Measurements from ENCODE around the gene MBNL2. TPM values are rescaled to one million over a fixed set of nuclear protein-coding genes. Genes with fewer than 3 reads are reported as not detected.

The MBNL2 gene
- total and polyA plus RNA-seq, 10 of the 15 experiments (the other 5 are each of a cell fraction or from before 2014, with no cell fraction given): 1.6 to 9.7 (median 6.7) TPM

DNA sequence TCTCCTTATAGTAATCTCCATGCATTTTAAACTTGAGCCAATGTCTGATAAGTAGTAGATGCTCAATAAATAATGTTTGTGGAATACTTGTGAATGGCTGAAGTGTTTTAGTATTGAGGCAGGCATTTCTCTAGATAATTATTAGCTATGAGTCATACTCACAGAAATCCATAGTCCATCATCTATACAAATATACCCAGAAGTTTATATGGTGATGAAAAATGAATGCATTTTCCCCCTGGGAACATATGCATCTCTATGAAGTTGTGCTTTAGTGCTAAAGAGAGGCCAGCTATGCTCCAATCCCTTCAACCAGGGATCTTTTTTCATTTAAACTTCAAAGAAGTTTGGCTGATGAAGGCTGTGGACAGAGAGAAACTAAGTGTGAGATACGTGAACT lies 17.2 kb downstream of the MBNL2 start:
- Histone ChIP-seq H3K4me2 (ENCODE audit: control insufficient read depth, insufficient read depth) (no peak overlapping the region), H4K20me1 (ENCODE audit: control insufficient read depth, insufficient read depth) (peaks cover 6% of the 10 kb centered on the region; the same call in 1 of the 2 replicates), H3K4me3 (no peak overlapping the region), H3K79me2 (ENCODE audit: control insufficient read depth, insufficient read depth, low read length) (no peaks in the 10 kb centered on the region), H3K27ac (ENCODE audit: control insufficient read depth, insufficient read depth) (no peak overlapping the region), H3K27me3 (replicated peaks in 1 of 2; ENCODE audit: control insufficient read depth in 2 of 2, insufficient read depth in 2 of 2, low read length in 1 of 2) (no peaks in the 10 kb centered on the region), H3K9me3 (replicated peaks; ENCODE audit: control insufficient read depth, insufficient read depth, low read length) (no peaks in the 10 kb centered on the region), H3K9ac (ENCODE audit: control insufficient read depth, insufficient read depth, low read length) (no peak overlapping the region), H3K36me3 (ENCODE audit: control insufficient read depth in 2 of 2, insufficient read depth in 2 of 2, low read length in 1 of 2) (no peaks in the 10 kb centered on the region; a peak in 1 of 4 replicates), H3K4me1 (ENCODE audit: control insufficient read depth, insufficient read depth, low read length) (no peaks in the 10 kb centered on the region; the same call in 1 of the 2 replicates), H2AFZ (ENCODE audit: control insufficient read depth, low read depth, low read length) (no peak overlapping the region)
- ATAC-seq (no peak), DNase-seq (ENCODE audit: low read depth, low spot score) (no peak), FAIRE-seq (no peak)
- WGBS (ENCODE audit: insufficient coverage, insufficient replicate concordance, low lambda C conversion rate, missing lambda C conversion rate): 83% methylated on average over 1 of the region's 1 CpG
- SMC1A ChIA-PET (ENCODE audit: uncharacterized antibody, unreplicated experiment): interaction anchor here (1.0 to 1.5 kb wide), 3 partner anchors 10 to 16 kb away, joined by 3 to 4 read pairs (median 3); no protein-coding TSS in a partner anchor
- POLR2A ChIA-PET: interaction anchor here (1.9 kb wide), 1 partner anchor 16 kb away, joined by 4 read pairs; no protein-coding TSS in a partner anchor
- in situ Hi-C loops (cut with MboI): no loop called here
- CTCF ChIA-PET: interaction anchor here (1.6 to 1.8 kb wide), 2 partner anchors 13 to 119 kb away, joined by 4 read pairs; no protein-coding TSS in a partner anchor
- intact Hi-C loops (cut with micrococcal nuclease; ENCODE audit: unreplicated experiment): no loop called here
- RAD21 ChIA-PET (ENCODE audit: unreplicated experiment): interaction anchor here (0.9 kb wide), 1 partner anchor 120 kb away, joined by 3 read pairs; no protein-coding TSS in a partner anchor
- BruUV-seq (replicated peaks): no TSS peak
- TF ChIP-seq ZSCAN29 (IDR thresholded peaks at IDR 0.05) (no peak), TCF12 (IDR thresholded peaks at IDR 0.05; ENCODE audit: low read depth, low read length) (no peak), GATAD2B (conservative IDR thresholded peaks at IDR 0.05; ENCODE audit: low read depth) (no peak), POLR2AphosphoS2 (IDR thresholded peaks at IDR 0.05; ENCODE audit: low read depth, low read length) (no peak), MYC (IDR thresholded peaks at IDR 0.05; ENCODE audit: insufficient read depth, insufficient read length, insufficient replicate concordance, low read length, severe bottlenecking) (no peak), HCFC1 (IDR thresholded peaks at IDR 0.05; ENCODE audit: low read length) (no peak)
- TF ChIP-seq, protein P1, sequence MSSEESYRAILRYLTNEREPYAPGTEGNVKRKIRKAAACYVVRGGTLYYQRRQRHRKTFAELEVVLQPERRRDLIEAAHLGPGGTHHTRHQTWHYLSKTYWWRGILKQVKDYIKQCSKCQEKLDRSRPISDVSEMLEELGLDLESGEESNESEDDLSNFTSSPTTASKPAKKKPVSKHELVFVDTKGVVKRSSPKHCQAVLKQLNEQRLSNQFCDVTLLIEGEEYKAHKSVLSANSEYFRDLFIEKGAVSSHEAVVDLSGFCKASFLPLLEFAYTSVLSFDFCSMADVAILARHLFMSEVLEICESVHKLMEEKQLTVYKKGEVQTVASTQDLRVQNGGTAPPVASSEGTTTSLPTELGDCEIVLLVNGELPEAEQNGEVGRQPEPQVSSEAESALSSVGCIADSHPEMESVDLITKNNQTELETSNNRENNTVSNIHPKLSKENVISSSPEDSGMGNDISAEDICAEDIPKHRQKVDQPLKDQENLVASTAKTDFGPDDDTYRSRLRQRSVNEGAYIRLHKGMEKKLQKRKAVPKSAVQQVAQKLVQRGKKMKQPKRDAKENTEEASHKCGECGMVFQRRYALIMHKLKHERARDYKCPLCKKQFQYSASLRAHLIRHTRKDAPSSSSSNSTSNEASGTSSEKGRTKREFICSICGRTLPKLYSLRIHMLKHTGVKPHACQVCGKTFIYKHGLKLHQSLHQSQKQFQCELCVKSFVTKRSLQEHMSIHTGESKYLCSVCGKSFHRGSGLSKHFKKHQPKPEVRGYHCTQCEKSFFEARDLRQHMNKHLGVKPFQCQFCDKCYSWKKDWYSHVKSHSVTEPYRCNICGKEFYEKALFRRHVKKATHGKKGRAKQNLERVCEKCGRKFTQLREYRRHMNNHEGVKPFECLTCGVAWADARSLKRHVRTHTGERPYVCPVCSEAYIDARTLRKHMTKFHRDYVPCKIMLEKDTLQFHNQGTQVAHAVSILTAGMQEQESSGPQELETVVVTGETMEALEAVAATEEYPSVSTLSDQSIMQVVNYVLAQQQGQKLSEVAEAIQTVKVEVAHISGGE (CRISPR knock-in tag; IDR thresholded peaks at IDR 0.05): no peak
- TF ChIP-seq, protein P2, sequence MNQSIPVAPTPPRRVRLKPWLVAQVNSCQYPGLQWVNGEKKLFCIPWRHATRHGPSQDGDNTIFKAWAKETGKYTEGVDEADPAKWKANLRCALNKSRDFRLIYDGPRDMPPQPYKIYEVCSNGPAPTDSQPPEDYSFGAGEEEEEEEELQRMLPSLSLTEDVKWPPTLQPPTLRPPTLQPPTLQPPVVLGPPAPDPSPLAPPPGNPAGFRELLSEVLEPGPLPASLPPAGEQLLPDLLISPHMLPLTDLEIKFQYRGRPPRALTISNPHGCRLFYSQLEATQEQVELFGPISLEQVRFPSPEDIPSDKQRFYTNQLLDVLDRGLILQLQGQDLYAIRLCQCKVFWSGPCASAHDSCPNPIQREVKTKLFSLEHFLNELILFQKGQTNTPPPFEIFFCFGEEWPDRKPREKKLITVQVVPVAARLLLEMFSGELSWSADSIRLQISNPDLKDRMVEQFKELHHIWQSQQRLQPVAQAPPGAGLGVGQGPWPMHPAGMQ (IDR thresholded peaks at IDR 0.05; ENCODE audit: borderline replicate concordance): no peak

Measured in GM12878 (cell line).